Measurements from ENCODE around the gene PLPP4.

DNA sequence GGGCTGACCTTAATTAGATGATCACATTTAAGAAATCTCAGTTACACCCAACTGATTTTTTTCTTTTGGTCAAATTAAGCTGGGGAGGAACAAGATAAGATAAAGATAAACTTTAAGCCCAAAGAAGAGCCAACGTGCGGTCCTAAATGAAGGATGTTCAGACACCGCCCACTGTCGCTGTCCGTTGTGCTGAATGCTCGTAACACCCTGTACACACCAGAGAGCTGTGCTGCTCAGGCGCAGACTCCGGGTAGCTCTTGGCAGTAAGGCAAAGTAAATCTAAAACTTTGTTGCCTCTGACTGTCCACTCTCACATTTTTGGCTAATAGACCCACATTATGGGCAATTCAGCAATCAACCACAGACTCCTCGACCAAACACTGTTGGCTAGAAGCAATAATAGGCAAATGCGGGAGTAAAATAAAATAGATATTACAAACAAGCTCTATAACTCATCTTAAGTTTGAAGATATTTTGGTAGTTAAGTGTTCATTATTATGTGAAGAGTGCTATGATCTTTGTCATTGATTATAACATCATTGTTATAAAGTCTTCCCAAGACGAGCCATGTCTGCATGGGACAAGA lies 57.1 kb downstream of the PLPP4 start:
- TF ChIP-seq, protein P1, sequence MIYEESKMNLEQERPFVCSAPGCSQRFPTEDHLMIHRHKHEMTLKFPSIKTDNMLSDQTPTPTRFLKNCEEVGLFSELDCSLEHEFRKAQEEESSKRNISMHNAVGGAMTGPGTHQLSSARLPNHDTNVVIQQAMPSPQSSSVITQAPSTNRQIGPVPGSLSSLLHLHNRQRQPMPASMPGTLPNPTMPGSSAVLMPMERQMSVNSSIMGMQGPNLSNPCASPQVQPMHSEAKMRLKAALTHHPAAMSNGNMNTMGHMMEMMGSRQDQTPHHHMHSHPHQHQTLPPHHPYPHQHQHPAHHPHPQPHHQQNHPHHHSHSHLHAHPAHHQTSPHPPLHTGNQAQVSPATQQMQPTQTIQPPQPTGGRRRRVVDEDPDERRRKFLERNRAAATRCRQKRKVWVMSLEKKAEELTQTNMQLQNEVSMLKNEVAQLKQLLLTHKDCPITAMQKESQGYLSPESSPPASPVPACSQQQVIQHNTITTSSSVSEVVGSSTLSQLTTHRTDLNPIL (CRISPR knock-in tag; IDR thresholded peaks at IDR 0.05; ENCODE audit: low read depth): no peak
- TF ChIP-seq, protein P2, sequence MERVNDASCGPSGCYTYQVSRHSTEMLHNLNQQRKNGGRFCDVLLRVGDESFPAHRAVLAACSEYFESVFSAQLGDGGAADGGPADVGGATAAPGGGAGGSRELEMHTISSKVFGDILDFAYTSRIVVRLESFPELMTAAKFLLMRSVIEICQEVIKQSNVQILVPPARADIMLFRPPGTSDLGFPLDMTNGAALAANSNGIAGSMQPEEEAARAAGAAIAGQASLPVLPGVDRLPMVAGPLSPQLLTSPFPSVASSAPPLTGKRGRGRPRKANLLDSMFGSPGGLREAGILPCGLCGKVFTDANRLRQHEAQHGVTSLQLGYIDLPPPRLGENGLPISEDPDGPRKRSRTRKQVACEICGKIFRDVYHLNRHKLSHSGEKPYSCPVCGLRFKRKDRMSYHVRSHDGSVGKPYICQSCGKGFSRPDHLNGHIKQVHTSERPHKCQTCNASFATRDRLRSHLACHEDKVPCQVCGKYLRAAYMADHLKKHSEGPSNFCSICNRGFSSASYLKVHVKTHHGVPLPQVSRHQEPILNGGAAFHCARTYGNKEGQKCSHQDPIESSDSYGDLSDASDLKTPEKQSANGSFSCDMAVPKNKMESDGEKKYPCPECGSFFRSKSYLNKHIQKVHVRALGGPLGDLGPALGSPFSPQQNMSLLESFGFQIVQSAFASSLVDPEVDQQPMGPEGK (CRISPR knock-in tag; IDR thresholded peaks at IDR 0.05; ENCODE audit: borderline replicate concordance): no peak
- no peak for TF ChIP-seq OSR1 (CRISPR knock-in tag; IDR thresholded peaks at IDR 0.05)
- no peak for TF ChIP-seq ZFP30 (CRISPR knock-in tag; IDR thresholded peaks at IDR 0.05)
- no peak for TF ChIP-seq ZNF8 (CRISPR knock-in tag; IDR thresholded peaks at IDR 0.05)
- TF ChIP-seq, protein P3, sequence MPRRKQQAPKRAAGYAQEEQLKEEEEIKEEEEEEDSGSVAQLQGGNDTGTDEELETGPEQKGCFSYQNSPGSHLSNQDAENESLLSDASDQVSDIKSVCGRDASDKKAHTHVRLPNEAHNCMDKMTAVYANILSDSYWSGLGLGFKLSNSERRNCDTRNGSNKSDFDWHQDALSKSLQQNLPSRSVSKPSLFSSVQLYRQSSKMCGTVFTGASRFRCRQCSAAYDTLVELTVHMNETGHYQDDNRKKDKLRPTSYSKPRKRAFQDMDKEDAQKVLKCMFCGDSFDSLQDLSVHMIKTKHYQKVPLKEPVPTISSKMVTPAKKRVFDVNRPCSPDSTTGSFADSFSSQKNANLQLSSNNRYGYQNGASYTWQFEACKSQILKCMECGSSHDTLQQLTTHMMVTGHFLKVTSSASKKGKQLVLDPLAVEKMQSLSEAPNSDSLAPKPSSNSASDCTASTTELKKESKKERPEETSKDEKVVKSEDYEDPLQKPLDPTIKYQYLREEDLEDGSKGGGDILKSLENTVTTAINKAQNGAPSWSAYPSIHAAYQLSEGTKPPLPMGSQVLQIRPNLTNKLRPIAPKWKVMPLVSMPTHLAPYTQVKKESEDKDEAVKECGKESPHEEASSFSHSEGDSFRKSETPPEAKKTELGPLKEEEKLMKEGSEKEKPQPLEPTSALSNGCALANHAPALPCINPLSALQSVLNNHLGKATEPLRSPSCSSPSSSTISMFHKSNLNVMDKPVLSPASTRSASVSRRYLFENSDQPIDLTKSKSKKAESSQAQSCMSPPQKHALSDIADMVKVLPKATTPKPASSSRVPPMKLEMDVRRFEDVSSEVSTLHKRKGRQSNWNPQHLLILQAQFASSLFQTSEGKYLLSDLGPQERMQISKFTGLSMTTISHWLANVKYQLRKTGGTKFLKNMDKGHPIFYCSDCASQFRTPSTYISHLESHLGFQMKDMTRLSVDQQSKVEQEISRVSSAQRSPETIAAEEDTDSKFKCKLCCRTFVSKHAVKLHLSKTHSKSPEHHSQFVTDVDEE (CRISPR knock-in tag; IDR thresholded peaks at IDR 0.05): no peak
- TF ChIP-seq RARB (CRISPR knock-in tag; IDR thresholded peaks at IDR 0.05): no peak
- TF ChIP-seq ZNF565 (CRISPR knock-in tag; conservative IDR thresholded peaks at IDR 0.05; ENCODE audit: low read depth): no peak
- TF ChIP-seq ESRRG (CRISPR knock-in tag; IDR thresholded peaks at IDR 0.05): no peak
- no peak; the same call in 1 of the 2 replicates for TF ChIP-seq CSDC2 (CRISPR knock-in tag; IDR thresholded peaks at IDR 0.05)
- TF ChIP-seq GLIS3 (CRISPR knock-in tag; IDR thresholded peaks at IDR 0.05): no peak
- TF ChIP-seq ZFP3 (CRISPR knock-in tag; IDR thresholded peaks at IDR 0.05): no peak

Data from SK-N-SH treated with all-trans-retinoic acid at 6 μM for 48 hours (cell line).